ENCODE data around the gene CAPZB.
"Not testable (repeated sequence)": the region's sequence is repeated elsewhere in the genome, so short reads cannot be mapped to it uniquely, and the experiment has no call there.

The CAPZB gene

DNA sequence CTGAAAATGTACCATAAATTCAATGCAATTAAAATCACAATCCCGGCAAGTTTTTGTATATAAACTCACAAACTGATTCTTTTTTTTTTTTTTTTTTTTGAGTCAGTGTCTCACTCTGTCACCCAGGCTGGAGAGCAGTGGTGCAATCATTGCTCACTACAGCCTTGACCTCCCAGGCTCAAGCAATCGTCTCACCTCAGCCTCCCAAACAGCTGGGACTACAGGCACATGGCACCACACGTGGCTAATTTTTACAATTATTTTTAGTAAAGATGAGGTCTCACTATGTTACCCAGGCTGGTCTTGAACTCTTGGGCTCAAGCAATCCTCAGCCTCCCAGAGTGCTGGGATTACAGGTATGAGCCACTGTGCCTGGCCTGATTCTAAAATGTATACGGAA is 12.1 kb upstream of the CAPZB start:
- not testable (repeated sequence) for DNase-seq (ENCODE audit: low read depth in 2 of 2)

GRCh38 chr1:19496527-19496874 is 11.2 kb upstream of the CAPZB start:
- no peak for DNase-seq (ENCODE audit: low read depth in 2 of 2)

- no peak for DNase-seq (ENCODE audit: low read depth in 2 of 2)
These were observed 10.6 kb upstream of the CAPZB start for GRCh38 chr1:19495799-19496526.

GRCh38 chr1:19495000-19495656 is 9.8 kb upstream of the CAPZB start:
- no peak for DNase-seq (ENCODE audit: low read depth in 2 of 2)

DNA sequence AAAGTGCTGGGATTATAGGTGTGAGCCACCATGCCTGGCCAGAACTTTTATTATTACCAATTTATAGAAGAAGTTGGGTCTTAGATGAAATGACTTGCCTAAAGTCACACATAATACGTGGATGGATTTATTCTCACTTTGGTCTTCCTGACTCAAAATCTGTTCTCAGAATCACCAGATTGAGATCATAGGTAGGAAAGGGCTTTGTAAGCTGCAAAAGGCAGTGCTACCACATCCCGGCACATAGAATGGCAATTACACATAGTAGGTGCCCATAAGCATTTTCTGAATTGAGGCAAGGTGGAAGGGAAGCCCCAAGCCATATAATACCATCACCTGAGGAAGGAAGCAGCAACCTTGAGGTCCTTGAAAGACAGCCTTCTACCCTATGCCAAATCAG is 8.2 kb upstream of the CAPZB start:
- no peak for DNase-seq (ENCODE audit: low read depth in 2 of 2)

DNA sequence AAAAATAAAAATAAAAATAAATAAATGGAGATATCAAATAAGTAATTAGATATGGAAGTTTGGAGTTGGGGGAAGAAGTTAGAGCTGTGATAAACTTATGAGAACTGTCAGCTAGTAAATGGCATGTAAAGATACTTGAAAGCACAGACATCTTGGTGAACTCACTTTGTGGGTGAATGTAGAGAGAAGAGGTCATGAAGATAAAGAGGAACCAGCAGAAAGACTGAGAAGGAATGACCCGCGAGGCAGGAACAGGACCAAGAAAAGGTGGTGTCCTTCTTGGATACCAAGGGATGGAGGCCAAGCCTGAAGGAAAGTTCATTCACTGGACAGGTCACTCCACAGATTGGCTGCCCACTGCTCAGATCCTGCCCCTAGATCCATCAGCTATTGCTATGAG is 4.7 kb upstream of the CAPZB start:
- DNase-seq (ENCODE audit: low read depth in 2 of 2) = no peak

- no peak for DNase-seq (ENCODE audit: low read depth in 2 of 2)
These were observed 2.8 kb upstream of the CAPZB start for GRCh38 chr1:19488136-19488535.

DNA sequence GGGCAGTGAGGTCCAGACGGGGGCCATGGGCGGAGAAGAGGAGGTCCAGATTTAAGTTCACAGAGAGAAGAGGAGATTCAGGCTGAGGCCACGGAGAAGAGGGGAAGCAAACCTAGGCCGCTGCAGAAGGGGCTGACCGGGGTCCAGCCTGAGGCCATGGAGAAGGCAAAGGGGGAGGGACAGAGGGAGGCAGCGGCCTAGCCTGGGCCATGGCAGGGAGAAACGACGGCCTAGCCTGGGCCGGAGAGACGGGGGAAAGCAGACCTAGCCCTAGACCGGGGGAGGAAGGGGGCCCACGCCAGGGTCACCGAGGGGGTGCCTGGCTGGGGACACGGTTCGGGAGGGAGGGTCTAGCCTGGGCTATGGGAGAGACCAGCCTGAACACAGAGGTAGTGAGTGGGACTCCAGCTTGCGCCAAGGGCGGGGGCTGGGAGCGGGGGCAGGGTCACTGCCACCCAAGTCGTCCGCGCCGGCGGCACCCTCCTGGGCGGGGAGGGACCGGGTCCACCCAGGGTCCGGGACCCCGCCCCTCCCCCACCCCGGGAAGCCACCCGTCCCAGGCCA is 459 bp downstream of the CAPZB start:
- DNase-seq (ENCODE audit: low read depth in 2 of 2) = no peak

- no peak for DNase-seq (ENCODE audit: low read depth in 2 of 2)
These were observed 971 bp downstream of the CAPZB start for GRCh38 chr1:19484338-19484797.

DNA sequence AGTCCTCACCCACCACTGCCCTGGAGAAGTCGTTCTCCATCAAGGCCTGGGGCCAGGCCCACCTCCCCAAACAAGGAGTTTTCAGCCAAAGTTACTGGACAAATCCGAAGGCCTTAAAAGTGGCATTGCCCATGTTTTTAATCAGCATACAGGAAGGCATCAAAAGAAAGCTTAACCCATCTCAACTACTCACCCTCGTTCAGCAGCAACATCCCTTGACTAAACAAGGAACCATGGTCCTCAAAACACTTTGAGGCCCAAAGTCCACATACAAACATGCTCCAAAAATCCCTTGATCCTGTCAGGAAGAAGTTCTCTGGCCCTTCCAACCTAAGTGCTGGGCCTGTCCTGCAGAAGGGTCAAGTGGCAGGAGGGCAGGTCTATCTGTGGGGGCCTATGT is 1.6 kb downstream of the CAPZB start:
- DNase-seq (ENCODE audit: low read depth in 2 of 2) = no peak

DNA sequence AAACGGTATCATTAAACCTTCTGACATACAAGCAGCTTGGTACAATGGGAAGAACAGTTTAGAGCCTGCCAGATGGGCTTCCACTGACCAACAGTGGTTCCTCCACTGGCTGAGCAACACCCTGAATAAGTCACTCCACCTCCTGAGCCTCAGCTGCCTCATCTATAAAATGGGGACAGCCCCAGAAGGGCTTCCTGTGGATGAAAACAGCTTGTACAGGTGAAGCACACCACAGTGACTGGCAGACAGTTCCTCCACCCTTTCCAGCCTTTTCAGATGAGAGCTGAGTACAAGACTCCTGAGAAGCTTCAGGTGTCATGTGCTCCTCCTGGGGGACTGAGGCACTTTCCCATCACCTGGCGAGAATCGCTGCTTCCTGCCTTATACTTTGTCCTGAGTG is 2.1 kb downstream of the CAPZB start:
- no peak for DNase-seq (ENCODE audit: low read depth in 2 of 2)

- DNase-seq (ENCODE audit: low read depth in 2 of 2) = no peak
These were observed 3.4 kb downstream of the CAPZB start for GRCh38 chr1:19481826-19482398.

GRCh38 chr1:19480282-19480681 is 5.1 kb downstream of the CAPZB start:
- no peak for DNase-seq (ENCODE audit: low read depth in 2 of 2)

GRCh38 chr1:19479351-19480120 is 5.8 kb downstream of the CAPZB start:
- no peak for DNase-seq (ENCODE audit: low read depth in 2 of 2)

DNA sequence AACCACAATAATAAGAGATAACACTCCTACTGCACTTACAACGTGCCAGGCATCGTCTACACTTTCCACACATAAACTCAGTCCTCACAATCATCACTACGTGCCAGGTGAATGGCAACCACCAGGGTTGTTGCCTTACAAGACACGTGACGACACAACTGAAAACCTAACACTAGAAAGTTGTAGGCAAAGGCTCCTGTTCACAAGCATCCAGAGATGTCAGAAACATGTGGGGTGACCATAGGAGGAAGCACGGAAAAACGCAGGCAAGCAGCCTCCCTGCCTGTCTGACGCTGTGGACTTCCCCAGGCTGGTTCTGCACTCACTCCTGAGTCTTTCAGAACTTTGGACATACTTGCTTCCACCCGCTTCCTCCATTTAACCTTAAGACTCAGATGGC is 7.0 kb downstream of the CAPZB start:
- DNase-seq (ENCODE audit: low read depth in 2 of 2) = no peak

DNA sequence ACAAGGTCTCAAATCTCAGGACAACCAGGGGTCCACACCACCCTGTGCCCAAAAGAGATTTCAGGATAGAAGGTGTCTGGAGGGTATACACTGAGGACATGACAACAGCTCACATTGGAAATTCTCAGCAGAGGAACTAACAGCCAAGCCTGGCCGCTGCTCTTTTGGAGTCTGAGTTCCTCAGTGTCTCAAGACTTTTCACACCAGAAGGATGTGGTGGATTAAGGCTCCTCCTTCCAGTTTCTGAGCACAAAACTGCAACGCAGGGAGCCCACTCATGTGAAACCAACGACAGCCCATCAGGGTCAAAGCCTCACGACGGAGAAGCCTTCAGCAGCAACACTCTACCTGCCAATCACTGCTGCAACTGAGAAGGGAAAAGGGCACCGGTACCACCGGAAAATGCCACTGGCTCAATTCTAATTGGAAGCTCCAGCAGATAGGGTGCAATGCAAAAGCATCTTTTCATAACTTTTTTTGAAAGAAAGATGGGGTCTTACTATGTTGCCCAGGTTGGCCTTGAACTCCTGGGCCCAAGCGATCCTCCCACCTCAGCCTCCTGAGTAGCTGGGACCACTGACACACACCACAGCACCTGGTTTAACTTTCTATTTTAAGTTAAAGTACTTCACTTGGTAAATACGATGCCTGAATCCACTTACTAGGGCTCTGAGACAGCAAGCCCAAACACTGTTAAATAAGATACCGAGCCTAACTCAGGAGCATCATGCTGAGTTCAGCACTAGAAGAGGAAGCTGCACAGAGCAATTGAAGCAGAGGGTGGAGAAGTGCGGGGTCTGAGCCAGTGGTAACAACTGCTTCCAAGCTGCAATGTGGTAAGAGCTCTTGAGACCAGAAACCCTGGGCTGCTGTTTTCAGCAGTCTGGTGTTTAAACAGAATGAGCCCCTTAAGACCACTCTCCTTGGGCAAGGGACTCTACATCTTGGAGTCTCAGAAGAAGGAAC is 7.8 kb downstream of the CAPZB start:
- DNase-seq (ENCODE audit: low read depth in 2 of 2) = no peak

GRCh38 chr1:19476450-19477190 is 8.7 kb downstream of the CAPZB start:
- DNase-seq (ENCODE audit: low read depth in 2 of 2) = no peak

- no peak for DNase-seq (ENCODE audit: low read depth in 2 of 2)
These were observed 10.0 kb downstream of the CAPZB start for GRCh38 chr1:19475296-19475695.

GRCh38 chr1:19472174-19472573 is 13.2 kb downstream of the CAPZB start:
- DNase-seq (ENCODE audit: low read depth in 2 of 2) = no peak

DNA sequence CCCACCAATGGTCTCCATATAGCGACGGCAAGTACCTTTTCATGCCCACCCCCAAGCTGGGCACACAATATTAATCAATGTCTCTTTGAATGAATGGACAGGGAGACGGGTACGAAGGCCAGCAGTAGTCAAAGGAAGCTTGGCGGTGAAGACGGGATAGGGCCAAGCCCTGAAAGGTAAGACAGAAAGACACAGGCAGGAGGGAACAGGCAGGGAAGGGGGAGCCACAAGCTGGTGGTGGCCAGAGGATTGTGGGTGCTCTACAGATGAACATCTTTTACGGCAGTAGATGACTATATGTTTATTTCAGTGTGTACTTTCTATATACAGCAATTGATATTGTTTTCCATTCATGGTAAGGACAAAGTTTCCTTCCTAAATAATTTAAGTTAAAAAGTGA is 16.3 kb downstream of the CAPZB start:
- no peak for DNase-seq (ENCODE audit: low read depth in 2 of 2)
